Measurements from ENCODE around the gene LPA.

- TF ChIP-seq CTCF (conservative IDR thresholded peaks at IDR 0.05), result no peak
- TF ChIP-seq EZH2 (IDR thresholded peaks at IDR 0.05; ENCODE audit: low read depth), result no peak
Measured at GRCh38 chr6:160523223-160523622, 140.9 kb downstream of the LPA start.

Data from PC-9 (cell line).